Fibroblast of lung (primary cell): ENCODE data around the gene DOCK8.

Experiments
- CTCF ChIP-seq, 2 donors: IDR thresholded peaks in 1 of 2; conservative IDR thresholded peaks in 1 of 2; 1 replicate in 1 of 2; 2 replicates in 1 of 2; pipeline ENCODE4 v1.5.1; 2011 to 2012; ENCODE audit warnings: low read length in 2 of 2, control low read depth in 1 of 2, inconsistent platforms in 1 of 2, low read depth in 1 of 2, mild to moderate bottlenecking in 1 of 2
- EZH2 ChIP-seq: IDR thresholded peaks from 2 replicates; pipeline ENCODE4 v1.5.1; 2012; ENCODE audit warnings: low read length, control low read depth, mild to moderate bottlenecking; ENCODE audit errors: missing control alignments

GRCh38 chr9:250039-250438, 35.4 kb downstream of the DOCK8 start:
- TF ChIP-seq CTCF (conservative IDR thresholded peaks at IDR 0.05 in 1 of 2, IDR thresholded peaks at IDR 0.05 in 1 of 2; ENCODE audit: low read depth in 1 of 2, low read length in 2 of 2) = no peak
- no peak for TF ChIP-seq EZH2
